Anterior cingulate cortex (tissue), 58 donors: ENCODE data around the gene SLC25A5.
"Not testable (repeated sequence)": the region's sequence is repeated elsewhere in the genome, so short reads cannot be mapped to it uniquely, and the experiment has no call there.

Source experiments
- DNase-seq, 58 donors: peaks; one replicate each; lab custom pipeline; 2025; lab: John Stamatoyannopoulos, UW

Gene SLC25A5

DNA sequence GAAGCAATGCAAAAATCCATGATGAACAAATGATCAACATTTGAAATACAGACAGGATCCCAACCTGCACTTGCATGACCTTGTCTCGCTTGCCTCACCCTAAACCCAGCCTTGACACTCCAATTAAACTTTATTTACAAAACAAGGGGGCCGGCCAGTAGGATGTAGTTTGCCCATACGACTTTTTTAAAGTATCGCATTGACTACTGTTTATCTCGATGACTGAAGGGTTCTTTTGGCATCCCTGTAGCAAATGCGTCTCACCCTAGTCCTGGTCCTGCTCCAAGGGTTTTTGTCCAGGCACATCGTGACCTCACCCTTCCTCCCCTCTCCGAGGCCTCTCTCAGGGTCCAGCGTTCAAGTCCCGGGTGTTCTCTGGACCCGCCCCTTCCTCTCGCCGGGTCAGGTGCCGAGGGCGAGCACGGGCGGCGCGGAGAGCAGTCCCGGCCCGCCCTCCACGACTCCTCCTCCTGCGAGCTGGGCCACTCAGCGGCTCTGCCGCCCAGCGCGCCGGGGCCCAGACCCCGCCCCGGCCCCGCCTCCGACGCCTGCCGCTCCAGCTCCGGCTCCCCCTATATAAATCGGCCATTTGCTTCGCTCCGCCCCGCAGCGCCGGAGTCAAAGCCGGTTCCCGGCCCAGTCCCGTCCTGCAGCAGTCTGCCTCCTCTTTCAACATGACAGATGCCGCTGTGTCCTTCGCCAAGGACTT lies at the start of gene SLC25A5:
Gene SLC25A5, plus strand, starts transcription at position 603 of the 709 bp plus-strand sequence. Its CDS starts 72 bp downstream, at position 675.
- DNase-seq, result peak; percentile 4 to 90 (median 73)

GRCh38 chrX:119419146-119419545 lies 49.1 kb upstream of the SLC25A5 start:
- DNase-seq, result no peak

DNA sequence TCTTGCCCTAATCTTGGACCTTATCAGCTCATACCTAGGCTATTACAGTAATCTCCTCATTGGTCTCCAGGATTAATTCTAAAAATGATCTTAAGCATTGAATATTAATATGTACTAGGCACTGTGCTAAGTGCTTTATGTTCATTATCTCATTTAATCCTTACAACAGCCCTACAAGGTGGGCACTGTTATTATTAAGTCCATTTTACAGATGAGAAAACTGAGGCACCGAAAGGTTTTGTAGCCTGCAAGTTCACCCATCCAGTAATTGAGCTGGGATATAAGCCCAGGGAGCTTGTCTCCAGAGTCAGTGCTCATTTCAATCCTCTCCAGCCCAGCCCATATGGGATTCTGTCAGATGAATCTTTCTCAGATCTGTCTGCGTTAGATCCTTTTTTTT lies 48.3 kb upstream of the SLC25A5 start:
- DNase-seq, result no peak

- DNase-seq, result no peak
Measured at GRCh38 chrX:119421016-119421705, 47.1 kb upstream of the SLC25A5 start.

DNA sequence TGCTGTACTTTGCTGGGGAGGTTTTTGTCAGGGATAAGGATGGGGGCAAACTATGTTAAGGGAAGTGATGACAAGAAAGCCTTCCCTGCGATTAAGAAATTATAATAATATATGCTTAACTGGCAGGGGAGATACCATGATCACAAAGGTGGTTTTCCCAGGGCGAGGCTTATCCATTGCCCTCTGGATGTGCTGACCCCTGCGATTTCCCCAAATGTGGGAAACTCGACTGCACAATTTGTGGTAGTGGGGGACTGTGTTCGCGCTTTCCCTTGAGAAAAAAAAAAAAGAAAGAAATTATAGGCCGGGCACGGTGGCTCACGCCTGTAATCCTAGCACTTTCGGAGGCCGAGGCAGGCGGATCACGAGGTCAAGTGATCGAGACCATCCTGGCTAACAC lies 44.6 kb upstream of the SLC25A5 start:
- no peak for DNase-seq

GRCh38 chrX:119424999-119425398 lies 43.2 kb upstream of the SLC25A5 start:
- DNase-seq, result peak in 27 of 58 donors; percentile 0 to 61 (median 9)

DNA sequence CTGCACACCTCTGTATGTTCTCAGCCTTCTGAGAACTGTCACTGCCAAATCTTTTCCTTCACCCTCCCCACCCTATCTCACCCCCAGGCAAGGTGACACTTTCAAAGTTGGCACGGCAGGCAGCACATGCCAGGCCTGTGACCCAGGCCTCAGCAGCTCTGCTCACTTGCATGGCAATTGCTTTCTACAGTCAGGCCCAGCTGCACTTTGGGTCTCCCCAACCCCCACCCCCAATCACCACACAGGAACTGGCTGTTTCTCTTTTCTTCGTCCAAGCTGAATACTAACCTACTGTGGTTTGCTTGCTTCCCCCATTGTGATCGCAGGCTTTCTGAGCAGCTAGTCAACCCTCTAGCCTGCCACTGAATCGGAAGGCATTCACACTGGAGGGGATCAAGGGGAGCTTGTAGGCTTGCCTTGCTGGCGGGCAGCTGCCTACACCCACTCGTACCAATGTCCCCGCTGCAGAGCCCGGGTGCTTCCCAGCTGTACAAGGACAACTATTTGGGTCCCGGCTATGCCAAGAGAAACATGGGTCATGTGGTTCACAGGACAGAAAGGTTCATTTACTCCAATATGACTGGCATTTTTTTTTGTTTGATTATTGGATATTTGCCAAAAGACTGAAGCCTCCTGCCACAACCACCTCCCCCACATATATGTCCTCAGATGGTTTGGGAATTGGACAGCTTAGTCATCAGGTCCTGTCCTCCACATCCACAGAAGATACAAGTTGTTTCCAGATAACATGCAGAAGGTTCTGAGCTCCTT lies 41.0 kb upstream of the SLC25A5 start:
- peak in 49 of 58 donors; percentile 0 to 60 (median 16) for DNase-seq

GRCh38 chrX:119427795-119428185 lies 40.5 kb upstream of the SLC25A5 start:
- DNase-seq, result no peak

DNA sequence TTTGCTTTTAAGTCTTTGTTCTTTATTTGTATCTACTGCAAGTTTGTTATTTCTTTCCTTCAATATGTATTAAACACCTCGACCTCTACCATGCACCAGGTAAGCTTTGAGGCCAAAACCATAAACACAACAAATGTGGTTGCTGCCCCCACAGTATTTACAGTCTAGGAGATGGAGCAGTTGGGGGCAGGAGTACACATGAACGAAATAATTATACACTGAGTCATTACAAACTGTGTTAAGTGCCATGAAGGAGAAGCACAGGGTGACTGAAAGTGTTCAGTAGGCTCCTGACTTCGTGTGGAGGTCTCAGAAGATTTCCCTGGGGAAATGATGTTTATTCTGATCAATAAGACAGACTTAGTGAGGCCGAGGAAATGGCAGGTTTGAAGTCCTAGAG lies 38.8 kb upstream of the SLC25A5 start:
- no peak for DNase-seq

DNA sequence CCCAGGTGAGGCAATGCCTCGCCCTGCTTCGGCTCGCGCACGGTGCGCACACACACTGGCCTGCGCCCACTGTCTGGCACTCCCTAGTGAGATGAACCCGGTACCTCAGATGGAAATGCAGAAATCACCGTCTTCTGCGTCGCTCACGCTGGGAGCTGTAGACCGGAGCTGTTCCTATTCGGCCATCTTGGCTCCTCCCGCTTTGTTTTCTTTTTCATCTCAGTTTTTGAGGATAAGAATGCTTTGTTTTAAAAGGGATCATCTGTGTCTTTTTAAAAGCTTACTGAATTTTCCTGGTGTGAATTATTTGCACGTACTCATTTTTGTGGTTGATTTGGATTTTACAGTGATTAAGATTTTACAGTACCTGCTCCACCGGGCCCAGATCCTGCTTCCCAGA lies 26.9 kb upstream of the SLC25A5 start:
- not testable (repeated sequence) for DNase-seq

GRCh38 chrX:119442286-119442685 lies 26.0 kb upstream of the SLC25A5 start:
- no peak for DNase-seq

GRCh38 chrX:119453202-119453601 lies 15.0 kb upstream of the SLC25A5 start:
- no peak for DNase-seq

DNA sequence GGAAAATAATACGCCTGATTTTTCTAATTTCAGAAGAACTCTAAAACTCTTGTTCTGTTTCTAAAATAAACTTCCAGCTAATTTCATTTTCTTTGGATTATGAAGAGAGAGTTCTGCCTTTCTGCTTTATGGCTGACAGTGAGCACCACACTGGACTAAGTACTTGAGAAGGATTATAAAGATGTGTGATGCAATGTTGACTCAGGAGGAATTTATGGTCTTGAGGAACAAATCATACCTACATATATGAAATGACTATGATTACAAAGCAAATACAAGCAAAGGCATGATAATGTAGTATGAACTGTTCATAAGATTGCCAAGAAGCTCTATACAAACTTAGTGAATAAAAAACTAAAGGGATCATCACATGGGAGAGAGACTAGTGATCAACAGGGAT lies 13.0 kb upstream of the SLC25A5 start:
- DNase-seq, result no peak

GRCh38 chrX:119459181-119459580 lies 9.1 kb upstream of the SLC25A5 start:
- DNase-seq, result no peak

DNA sequence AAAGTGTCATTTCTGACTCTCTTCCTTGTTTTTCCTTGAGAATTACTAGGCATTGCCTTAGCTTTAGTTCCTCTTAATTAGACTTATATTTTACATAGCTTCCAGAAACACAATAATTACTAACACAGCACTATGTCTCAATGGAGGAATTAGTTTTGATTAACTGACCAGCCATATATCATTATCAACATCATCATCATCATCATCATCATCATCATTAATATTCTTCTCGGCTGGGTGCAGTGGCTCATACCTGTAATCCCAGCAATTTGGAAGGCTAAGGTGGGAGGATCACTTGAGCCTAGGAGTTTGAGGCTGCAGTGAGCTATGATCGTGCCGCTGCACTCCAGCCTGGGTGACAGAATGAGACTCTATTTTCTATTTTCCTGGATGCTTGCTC lies 2.7 kb upstream of the SLC25A5 start:
- DNase-seq, result no peak

DNA sequence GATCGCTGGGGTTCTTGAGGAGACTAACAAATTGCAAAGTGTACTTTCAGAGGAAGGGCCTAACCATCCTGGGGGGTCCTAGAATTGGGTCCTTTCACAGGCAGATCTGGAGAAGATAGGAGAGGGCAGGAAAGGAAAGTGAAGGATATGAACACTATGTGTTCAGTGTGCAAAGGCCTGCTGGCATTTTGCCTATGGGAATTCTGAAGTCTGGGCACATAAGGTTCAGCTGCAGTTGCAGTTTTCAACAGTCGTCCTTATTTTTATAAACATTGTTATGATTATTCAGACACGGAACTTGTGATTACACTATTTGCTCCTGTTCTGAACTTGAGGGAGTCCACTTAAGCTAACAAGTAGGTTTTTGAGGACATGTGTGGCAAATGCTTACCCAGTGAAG lies 1.3 kb upstream of the SLC25A5 start:
- peak in 1 of 58 donors; percentile 0 for DNase-seq

GRCh38 chrX:119467433-119467832 lies 811 bp upstream of the SLC25A5 start:
- no peak for DNase-seq

DNA sequence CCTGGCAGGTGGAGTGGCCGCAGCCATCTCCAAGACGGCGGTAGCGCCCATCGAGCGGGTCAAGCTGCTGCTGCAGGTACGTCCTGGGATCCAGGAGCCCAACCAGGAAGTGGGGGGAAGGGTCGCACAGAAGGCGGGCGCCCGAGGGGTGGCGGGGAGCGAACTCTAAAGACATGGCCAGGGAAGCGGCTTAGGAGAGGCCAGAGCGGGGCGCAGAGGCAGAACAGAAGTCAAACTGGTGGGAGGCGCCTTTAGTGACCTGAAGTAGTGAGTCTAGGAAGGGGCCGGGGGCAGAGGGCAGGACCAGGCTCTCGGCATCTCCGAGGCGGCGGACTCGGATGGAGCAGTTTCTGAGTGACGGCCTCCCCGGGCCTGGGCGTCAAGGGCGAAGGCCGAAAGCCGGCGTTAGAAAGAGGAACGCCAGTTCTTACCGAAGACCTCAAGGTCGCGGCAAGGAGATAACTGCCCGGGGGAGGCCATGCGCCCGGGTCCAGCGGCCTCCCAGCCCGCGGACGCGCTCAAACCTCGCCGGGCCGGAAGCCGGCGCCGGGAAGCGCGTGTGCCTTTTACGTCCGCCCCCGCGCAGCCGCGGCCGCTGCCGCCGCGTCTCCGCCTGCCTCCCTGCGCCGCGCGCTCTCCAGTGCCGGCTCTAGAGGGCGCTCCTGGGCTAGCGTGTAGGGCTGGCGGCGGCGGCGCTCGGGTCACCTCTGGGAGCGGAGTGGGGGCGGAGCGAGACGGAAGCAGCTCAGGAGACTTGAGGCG lies 488 bp downstream of the SLC25A5 start:
- peak; percentile 2 to 84 (median 64) for DNase-seq

DNA sequence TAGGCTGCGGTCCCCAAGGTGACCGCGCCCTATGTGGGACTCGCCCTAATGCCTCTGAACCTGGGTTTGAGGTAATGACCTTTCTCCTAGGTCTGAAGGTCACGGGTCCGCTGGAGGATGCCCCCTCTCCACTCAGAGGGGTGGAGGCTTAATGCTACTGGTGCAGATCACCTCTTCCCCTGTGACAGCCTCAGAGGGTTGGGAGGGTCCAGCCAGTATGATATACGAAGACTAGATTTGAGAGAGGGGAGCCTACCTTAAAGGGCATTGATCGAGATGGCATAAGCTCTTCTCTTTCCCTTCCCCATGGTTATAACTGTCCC lies 1.0 kb downstream of the SLC25A5 start:
- DNase-seq, result no peak

GRCh38 chrX:119474615-119475388 lies 6.6 kb downstream of the SLC25A5 start:
- no peak for DNase-seq
